ENCODE results near the gene SRD5A1. TPM values are rescaled to one million over a fixed set of nuclear protein-coding genes. Genes with fewer than 3 reads are reported as not detected.
"Not testable (repeated sequence)": the region's sequence is repeated elsewhere in the genome, so short reads cannot be mapped to it uniquely, and the experiment has no call there.

Gene SRD5A1
- total RNA-seq, 2 experiments from 2014 or later, result 10.1 to 10.4 TPM

DNA sequence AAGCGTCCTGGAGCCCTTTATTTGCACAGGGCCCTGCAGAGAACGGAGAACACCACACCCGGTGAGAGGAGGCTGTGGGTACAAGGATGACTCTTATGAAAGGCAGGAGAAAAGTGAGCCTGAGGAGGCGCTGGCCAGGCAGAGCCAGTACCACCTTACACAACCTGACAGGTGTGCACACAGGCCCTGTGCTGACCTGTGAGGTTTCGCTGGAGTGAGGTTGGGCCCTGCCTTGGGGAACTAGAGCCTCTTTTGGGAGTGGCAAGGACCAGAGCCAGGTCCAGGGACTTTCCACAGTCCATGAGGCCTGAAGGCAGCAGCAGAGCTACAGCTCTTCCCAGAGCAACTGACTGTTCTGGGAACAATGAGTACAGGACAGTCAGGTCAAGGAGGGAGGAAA, 3.1 kb downstream of the SRD5A1 start:
- H3K4me3 Mint-ChIP-seq, result no peak overlapping the region
- H3K27me3 Mint-ChIP-seq, result no peaks in the 10 kb centered on the region
- no peak overlapping the region for H3K27ac Mint-ChIP-seq
- H3K9me3 Mint-ChIP-seq, result no peaks in the 10 kb centered on the region
- ChIA-PET POLR2A (no interaction called here), CTCF (no interaction called here)
- H3K36me3 Mint-ChIP-seq (ENCODE audit: low read depth), result peaks cover 2% of the 10 kb centered on the region
- peaks cover 32% of the 10 kb centered on the region for H3K4me1 Mint-ChIP-seq
- DNase-seq, result no peak

DNA sequence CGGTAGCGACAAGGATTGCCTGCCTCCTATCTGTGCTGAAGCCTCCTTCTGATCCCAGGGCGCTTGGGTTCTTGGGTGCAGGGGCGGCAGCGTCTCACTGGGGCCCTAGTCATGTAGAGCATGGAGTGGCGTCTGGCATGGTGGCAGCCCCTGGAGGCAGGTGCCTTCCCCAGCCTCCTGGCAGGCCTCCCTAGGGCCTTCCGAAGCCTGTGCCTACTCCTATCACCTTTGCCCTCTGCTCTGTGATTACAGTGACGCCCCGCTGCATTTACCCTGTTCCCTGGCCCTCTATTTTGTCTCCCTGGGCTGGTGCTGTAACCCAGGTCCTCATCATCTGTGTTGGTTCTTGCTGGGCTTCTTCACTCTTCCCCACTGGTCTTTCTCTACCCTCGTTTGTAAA, 3.8 kb downstream of the SRD5A1 start:
- Mint-ChIP-seq H3K36me3 (ENCODE audit: low read depth) (no peaks in the 10 kb centered on the region), H3K27ac (no peak overlapping the region), H3K9me3 (no peaks in the 10 kb centered on the region), H3K27me3 (no peaks in the 10 kb centered on the region), H3K4me3 (no peak overlapping the region), H3K4me1 (peaks cover 28% of the 10 kb centered on the region)
- DNase-seq, result no peak
- ChIA-PET POLR2A (no interaction called here), CTCF (no interaction called here)

DNA sequence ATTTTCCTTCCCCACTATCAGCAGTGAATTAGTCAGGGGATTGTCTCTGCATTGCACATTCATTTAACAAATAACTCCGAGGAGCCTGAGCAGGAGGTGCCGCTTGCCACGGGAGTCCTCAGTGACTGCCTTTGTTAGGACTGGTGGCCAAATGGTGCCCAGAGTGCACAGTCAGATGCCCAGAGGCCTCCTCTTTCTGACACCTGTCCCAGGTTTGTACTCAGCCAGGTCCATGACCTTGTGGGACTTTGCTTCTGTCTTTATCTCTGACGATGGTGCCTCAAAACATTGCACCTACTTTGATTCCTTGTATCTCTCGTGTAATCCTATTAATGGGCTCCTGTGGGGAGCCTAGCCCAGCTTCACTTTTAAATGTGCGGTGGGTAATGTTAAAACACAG, 4.3 kb downstream of the SRD5A1 start:
- POLR2A ChIA-PET, result no interaction called here
- Mint-ChIP-seq H3K36me3 (ENCODE audit: low read depth) (no peaks in the 10 kb centered on the region), H3K9me3 (no peaks in the 10 kb centered on the region), H3K27ac (peak overlapping the region; percentile 9), H3K4me1 (peaks cover 23% of the 10 kb centered on the region), H3K4me3 (no peak overlapping the region), H3K27me3 (no peaks in the 10 kb centered on the region)
- no peak for DNase-seq
- CTCF ChIA-PET, result no interaction called here

DNA sequence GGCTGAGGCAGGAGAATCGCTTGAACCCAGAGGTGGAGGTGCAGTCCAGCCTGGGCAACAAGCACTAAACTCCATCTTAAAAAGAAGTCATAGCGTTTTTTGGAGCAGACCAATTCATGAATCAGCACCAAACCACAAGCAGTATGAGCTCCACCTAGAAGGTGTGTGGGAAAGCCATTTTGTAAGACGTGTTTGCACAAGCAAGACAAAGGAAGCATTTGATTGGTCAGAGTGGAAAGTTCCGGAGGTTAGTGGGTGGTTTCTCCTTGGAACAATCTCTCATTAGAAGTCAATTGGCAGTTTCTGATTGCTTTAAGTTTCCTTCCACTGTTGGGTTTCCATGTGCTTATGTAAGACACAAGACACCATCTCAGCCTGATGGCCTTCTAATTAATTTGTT, 5.0 kb downstream of the SRD5A1 start:
- ChIA-PET CTCF (no interaction called here), POLR2A (no interaction called here)
- Mint-ChIP-seq H3K4me3 (no peak overlapping the region), H3K36me3 (ENCODE audit: low read depth) (no peaks in the 10 kb centered on the region), H3K27ac (no peak overlapping the region), H3K4me1 (peaks cover 23% of the 10 kb centered on the region), H3K27me3 (no peaks in the 10 kb centered on the region), H3K9me3 (no peaks in the 10 kb centered on the region)
- no peak for DNase-seq

DNA sequence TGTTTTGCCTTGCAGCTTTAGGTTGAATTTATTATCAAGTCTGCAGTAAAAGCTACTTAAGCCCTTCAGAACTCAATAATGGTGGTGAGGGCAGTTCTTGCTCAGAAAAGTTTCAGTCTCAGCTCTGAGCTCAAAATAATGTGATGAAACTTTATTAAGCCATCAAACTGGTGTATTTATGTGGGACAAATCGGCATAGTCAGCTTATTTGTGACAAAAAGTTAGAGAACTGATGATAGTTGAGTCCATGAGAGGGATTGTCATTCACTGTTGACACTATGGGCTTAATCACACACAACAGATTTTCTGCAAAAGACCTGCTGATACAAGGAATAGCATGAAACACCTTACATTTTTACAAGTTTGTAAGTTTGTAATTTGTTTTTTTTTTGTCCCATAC, 9.4 kb downstream of the SRD5A1 start:
- Mint-ChIP-seq H3K27me3 (no peaks in the 10 kb centered on the region), H3K9me3 (peaks cover 2% of the 10 kb centered on the region), H3K4me1 (peaks cover 1% of the 10 kb centered on the region), H3K4me3 (no peak overlapping the region), H3K27ac (no peak overlapping the region), H3K36me3 (ENCODE audit: low read depth) (peaks cover 15% of the 10 kb centered on the region)
- POLR2A ChIA-PET, result no interaction called here
- CTCF ChIA-PET, result no interaction called here
- no peak for DNase-seq

DNA sequence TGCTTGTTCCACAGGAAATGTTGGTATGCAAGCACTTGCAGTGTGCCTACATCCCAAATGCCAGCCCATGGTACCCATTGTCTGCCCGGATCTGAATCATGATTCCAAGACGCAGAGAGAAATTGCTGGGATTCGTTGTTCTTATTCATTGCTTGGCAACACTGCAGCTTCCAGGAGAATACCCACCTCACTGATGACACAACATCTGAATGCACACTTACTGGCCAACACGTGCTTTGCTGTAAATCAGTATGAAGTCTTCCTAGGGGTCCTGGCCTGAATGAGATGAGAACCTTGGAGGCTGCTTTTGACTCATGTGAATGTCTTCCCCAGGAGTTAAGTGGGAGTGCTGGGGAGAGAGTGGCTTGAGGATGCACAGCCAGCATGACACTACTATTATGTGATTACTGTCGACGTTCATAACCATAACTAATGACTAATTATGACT, 11.6 kb downstream of the SRD5A1 start:
- H3K4me1 Mint-ChIP-seq, result peaks cover 5% of the 10 kb centered on the region
- CTCF ChIA-PET, result no interaction called here
- no peak for DNase-seq
- no peak overlapping the region for H3K27ac Mint-ChIP-seq
- no peaks in the 10 kb centered on the region for H3K27me3 Mint-ChIP-seq
- POLR2A ChIA-PET, result no interaction called here
- peaks cover 25% of the 10 kb centered on the region for H3K36me3 Mint-ChIP-seq (ENCODE audit: low read depth)
- no peak overlapping the region for H3K4me3 Mint-ChIP-seq
- peaks cover 5% of the 10 kb centered on the region for H3K9me3 Mint-ChIP-seq

DNA sequence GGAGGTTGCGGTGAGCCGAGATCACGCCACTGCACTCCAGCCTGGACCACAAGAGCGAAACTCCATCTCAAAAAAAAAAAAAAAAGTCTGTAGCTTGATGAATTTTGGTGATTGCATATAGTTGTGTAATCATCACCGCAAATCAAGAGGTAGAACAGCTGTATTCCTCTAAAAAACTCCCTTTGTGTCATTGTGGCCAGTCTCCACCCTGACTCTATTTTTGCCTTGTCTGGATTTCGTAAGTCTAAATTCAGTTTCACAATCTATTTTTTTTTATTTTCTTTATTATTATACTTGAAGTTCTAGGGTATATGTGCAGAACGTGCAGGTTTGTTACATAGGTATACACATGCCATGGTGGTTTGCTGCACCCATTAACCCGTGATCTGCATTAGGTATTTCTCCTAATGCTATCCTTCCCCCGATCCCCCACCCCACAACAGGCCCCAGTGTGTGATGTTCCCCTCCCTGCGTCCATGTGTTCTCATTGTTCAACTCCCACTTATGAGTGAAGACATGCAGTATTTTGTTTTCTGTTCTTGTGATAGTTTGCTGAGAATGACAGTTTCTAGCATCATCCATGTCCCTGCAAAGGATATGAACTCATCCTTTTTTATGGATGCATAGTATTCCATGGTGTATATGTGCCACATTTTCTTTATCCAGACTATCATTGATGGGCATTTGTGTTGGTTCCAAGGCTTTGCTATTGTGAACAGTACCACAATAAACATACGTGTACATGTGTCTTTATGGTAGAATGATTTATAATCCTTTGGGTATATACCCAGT, 12.5 kb downstream of the SRD5A1 start:
- DNase-seq, H3K4me1 Mint-ChIP-seq, CTCF ChIA-PET, H3K4me3 Mint-ChIP-seq, POLR2A ChIA-PET, H3K27ac Mint-ChIP-seq, H3K27me3 Mint-ChIP-seq, H3K9me3 Mint-ChIP-seq: not testable (repeated sequence)
- peaks cover 28% of the 10 kb centered on the region for H3K36me3 Mint-ChIP-seq (ENCODE audit: low read depth)

DNA sequence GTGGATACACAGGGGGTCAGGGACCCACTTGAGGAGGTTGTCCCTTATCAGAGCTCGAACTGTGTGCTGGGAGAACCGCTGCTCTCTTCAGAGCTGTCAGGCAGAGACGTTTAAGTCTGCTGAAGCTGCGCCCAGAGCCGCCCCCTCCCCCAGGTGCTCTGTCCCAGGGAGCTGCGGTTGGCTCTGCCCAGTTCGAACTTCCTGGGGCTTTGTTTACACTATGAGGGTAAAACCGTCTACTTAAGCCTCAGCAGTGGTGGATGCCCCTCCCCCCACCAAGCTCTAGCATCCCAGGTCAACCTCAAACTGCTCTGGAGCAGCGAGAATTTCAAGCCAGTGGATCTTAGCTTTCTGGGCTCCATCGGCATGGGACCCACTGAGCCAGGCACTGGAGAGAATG, 15.9 kb downstream of the SRD5A1 start:
- CTCF ChIA-PET, result no interaction called here
- Mint-ChIP-seq H3K27ac (no peak overlapping the region), H3K4me3 (no peak overlapping the region), H3K4me1 (peaks cover 7% of the 10 kb centered on the region), H3K27me3 (no peaks in the 10 kb centered on the region), H3K36me3 (ENCODE audit: low read depth) (peaks cover 33% of the 10 kb centered on the region), H3K9me3 (peaks cover 9% of the 10 kb centered on the region)
- POLR2A ChIA-PET, result no interaction called here
- DNase-seq, result no peak

DNA sequence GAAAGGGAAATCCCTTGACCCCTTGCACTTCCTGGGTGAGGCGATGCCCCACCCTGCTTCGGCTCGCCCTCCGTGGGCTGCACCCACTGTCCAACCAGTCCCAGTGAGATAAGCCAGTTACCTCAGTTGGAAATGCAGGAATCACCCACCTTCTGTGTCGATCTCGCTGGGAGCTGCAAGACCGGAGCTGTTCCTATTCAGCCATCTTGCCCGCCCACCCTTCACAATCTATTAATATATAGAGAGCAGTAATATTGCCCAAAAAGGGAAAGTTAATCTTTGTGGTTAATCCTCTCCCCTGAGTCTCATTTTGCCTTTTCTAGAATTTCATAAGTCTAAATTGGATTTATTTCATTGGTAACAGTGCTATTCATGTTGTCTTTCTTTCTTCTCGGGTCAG, 16.4 kb downstream of the SRD5A1 start:
- peaks cover 7% of the 10 kb centered on the region for H3K4me1 Mint-ChIP-seq
- CTCF ChIA-PET, result no interaction called here

DNA sequence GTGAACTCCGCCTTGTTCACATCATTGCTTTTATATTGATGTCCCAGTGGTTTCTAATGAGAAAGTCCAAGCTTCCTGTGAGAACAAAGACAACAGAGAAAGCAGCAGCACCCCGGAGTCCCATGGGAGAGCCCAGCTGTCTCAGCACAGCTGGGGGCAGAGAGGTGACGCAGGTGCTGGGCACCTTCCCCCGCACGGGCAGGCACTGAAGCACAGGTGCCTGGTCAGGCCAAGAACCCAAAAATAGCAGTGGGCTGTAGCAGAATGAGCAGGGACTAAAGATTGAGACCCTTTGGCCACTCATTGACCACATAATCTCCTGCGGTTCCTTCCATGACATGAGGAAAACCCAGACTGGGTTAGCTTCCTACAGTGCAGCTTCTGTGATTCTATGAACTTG, 18.8 kb downstream of the SRD5A1 start:
- Mint-ChIP-seq H3K9me3 (peaks cover 26% of the 10 kb centered on the region), H3K4me1 (peaks cover 7% of the 10 kb centered on the region), H3K36me3 (ENCODE audit: low read depth) (peaks cover 41% of the 10 kb centered on the region), H3K4me3 (no peak overlapping the region), H3K27ac (no peak overlapping the region), H3K27me3 (no peaks in the 10 kb centered on the region)
- ChIA-PET CTCF (no interaction called here), POLR2A (no interaction called here)
- no peak for DNase-seq

More for the DNA sequence above, 16.4 kb downstream of the SRD5A1 start:
- no peak overlapping the region for H3K4me3 Mint-ChIP-seq
- DNase-seq, result no peak
- H3K9me3 Mint-ChIP-seq, result peaks cover 9% of the 10 kb centered on the region
- peaks cover 28% of the 10 kb centered on the region for H3K36me3 Mint-ChIP-seq (ENCODE audit: low read depth)
- POLR2A ChIA-PET, result no interaction called here
- no peak overlapping the region for H3K27ac Mint-ChIP-seq
- H3K27me3 Mint-ChIP-seq, result no peaks in the 10 kb centered on the region

DNA sequence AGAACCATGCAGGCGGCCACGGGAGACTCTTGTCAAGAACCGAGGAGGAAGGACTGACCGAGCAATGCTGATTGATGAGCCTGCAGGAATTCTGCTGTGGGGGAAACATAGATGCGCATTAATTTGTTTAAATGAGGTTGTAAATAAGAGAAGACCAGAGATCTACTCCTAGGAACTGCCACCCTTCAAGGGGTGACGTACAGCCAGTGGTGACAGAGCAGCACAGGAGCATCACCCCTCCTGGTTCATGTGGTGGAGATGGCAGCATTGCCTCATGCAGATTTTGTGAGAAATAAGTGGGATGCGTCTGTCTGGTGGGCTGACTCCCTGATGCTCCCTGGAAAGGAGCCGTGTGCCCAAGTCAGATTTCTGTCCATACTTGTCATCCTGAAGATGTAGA, 22.2 kb downstream of the SRD5A1 start:
- Mint-ChIP-seq H3K9me3 (peaks cover 25% of the 10 kb centered on the region), H3K4me1 (peaks cover 7% of the 10 kb centered on the region), H3K36me3 (ENCODE audit: low read depth) (peaks cover 40% of the 10 kb centered on the region), H3K27ac (no peak overlapping the region), H3K27me3 (no peaks in the 10 kb centered on the region), H3K4me3 (no peak overlapping the region)
- CTCF ChIA-PET, result no interaction called here
- POLR2A ChIA-PET, result no interaction called here
- DNase-seq, result no peak

DNA sequence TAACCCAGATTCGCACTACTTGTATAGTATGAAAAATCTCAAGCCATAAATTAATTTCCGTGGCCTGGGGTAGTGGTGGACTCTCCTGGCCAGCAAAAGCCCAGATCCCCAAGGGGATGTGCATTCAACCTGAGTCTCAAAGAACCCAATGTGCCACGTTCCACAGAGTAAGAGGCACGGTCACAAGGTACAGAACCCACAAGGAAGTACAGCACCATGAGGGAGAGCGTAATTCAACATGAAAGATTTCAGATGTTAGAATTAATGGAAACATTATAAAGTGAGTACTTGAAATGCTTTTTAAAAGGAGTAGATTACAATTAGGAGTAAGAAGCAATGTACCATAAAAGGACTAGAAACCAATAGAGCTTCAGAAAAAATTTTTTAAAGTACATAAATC, 23.4 kb downstream of the SRD5A1 start:
- H3K36me3 Mint-ChIP-seq (ENCODE audit: low read depth), result peaks cover 42% of the 10 kb centered on the region
- H3K27me3 Mint-ChIP-seq, result no peaks in the 10 kb centered on the region
- peaks cover 25% of the 10 kb centered on the region for H3K9me3 Mint-ChIP-seq
- H3K4me3 Mint-ChIP-seq, result no peak overlapping the region
- ChIA-PET CTCF (no interaction called here), POLR2A (no interaction called here)
- H3K27ac Mint-ChIP-seq, result no peak overlapping the region
- H3K4me1 Mint-ChIP-seq, result peaks cover 9% of the 10 kb centered on the region
- no peak for DNase-seq

DNA sequence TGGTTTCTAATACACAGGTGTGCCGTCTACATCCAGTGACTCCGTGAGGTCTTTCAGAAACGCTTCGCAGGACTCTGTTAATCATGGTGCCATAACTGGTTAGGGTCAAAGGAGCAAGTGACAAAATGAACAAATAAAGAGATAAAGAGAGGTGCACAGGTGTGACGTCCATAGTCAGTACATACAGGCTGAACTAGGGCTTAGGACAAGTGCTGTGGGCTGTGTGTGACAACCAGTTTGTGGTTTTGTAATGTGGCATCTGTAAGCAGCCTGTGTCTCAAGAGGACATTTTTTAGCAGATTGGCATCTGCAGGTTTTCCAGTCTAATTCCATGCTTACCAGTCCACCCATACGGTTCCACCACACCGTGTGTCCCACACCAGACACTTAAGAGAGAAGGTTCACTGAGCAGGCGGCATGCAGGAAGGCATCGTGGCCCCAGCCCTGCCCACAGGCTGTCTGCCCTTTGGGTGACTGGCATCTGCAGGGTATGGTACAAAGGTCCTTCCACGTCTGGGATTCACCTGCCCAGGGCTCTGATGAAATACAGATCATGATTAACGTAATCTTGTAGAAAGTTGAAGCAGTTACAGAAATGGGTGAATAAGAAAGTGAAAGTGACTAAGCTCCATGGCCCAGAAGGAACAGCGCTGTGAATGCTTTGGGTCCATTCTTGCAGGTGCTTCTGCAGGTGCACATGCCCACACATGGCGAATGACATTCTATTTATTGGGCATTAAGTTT, 26.9 kb downstream of the SRD5A1 start:
- ChIA-PET POLR2A (no interaction called here), CTCF (no interaction called here)
- no peaks in the 10 kb centered on the region for H3K27me3 Mint-ChIP-seq
- peaks cover 23% of the 10 kb centered on the region for H3K9me3 Mint-ChIP-seq
- H3K36me3 Mint-ChIP-seq (ENCODE audit: low read depth), result peaks cover 33% of the 10 kb centered on the region
- no peak for DNase-seq
- H3K4me3 Mint-ChIP-seq, result no peak overlapping the region
- peaks cover 9% of the 10 kb centered on the region for H3K4me1 Mint-ChIP-seq
- peak overlapping the region; percentile 69 for H3K27ac Mint-ChIP-seq

DNA sequence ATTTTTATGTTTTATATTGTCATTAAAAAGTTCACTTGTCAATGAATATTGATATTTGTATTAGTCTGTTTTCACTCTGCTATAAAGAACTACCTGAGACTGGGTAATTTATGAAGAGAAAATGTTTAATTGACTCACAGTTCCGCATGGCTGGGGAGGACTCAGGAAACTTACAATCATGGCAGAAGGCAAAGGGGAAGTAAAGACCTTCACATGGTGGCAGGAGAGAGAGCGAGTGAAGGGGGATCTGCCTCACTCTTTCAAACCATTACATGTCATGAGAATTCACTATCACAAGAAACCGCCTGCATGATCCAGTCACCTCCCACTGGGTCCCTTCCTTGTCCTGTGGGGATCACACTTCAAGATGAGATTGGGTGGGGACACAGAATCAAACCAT, 27.4 kb downstream of the SRD5A1 start:
- no peak for DNase-seq
- Mint-ChIP-seq H3K4me1 (peaks cover 9% of the 10 kb centered on the region), H3K4me3 (no peak overlapping the region), H3K27ac (no peak overlapping the region), H3K9me3 (peaks cover 18% of the 10 kb centered on the region), H3K36me3 (ENCODE audit: low read depth) (peaks cover 27% of the 10 kb centered on the region), H3K27me3 (no peaks in the 10 kb centered on the region)
- ChIA-PET CTCF (no interaction called here), POLR2A (no interaction called here)
